NB4 (cell line): Measurements from ENCODE around the gene LYRM4.

Source experiments
- CTCF ChIP-seq: IDR thresholded peaks from one replicate; pipeline ENCODE4 v1.5.1; 2012; ENCODE audit warnings: low read depth, low read length
- MAX ChIP-seq: IDR thresholded peaks from 2 replicates; pipeline ENCODE4 v1.6.1; 2011; ENCODE audit warnings: low read depth, low read length
- MYC ChIP-seq: IDR thresholded peaks from 2 replicates; pipeline ENCODE4 v1.6.1; 2011; ENCODE audit warnings: low read depth, low read length
- POLR2A ChIP-seq: IDR thresholded peaks from 2 replicates; pipeline ENCODE4 v1.6.1; 2011; ENCODE audit warnings: mild to moderate bottlenecking; ENCODE audit not compliant: insufficient read length; ENCODE audit errors: extremely low read depth

GRCh38 chr6:5098501-5099270 is 162.1 kb downstream of the LYRM4 start:
- TF ChIP-seq CTCF (no peak), MAX (no peak), POLR2A (no peak), MYC (no peak)
